Right cardiac atrium (tissue), 5 donors: ENCODE data around the gene ULBP3. TPM values are rescaled to one million over a fixed set of nuclear protein-coding genes. Genes with fewer than 3 reads are reported as not detected.
A peak's percentile ranks its signal among the peaks of the same experiment; 100 is the strongest.

Experiments
- ATAC-seq, 2 donors: fragments of 200-7000 bp; cut with Tn5 transposase; one replicate each; pipeline versions ENCODE4 v1.8.0 to v1.9.1; 2020; ENCODE audit warnings: moderate library complexity in 2 of 2, mild to moderate bottlenecking in 1 of 2
- DNase-seq, 3 donors: peaks; one replicate each; pipeline ENCODE4 v3.0.0-alpha.2; 2020
- H3K27ac ChIP-seq: one replicate; pipeline ENCODE4 v1.5.1; 2013; ENCODE audit warnings: mild to moderate bottlenecking, low read length, control low read depth, moderate library complexity
- H3K27me3 ChIP-seq: one replicate; pipeline ENCODE4 v1.6.1; 2013; ENCODE audit not compliant: control insufficient read depth, insufficient read depth
- H3K4me1 ChIP-seq: one replicate; pipeline ENCODE4 v1.6.1; 2013; ENCODE audit warnings: low read length; ENCODE audit not compliant: control insufficient read depth, insufficient read depth
- H3K4me3 ChIP-seq: one replicate; pipeline ENCODE4 v1.5.1; 2013; ENCODE audit warnings: low read length, control low read depth
- H3K9me3 ChIP-seq: one replicate; pipeline ENCODE4 v1.6.1; 2013; ENCODE audit warnings: low read length; ENCODE audit not compliant: control insufficient read depth
- WGBS: extraction: QIAGEN DNeasy Blood & Tissue Kit; methylation state at CpG from one replicate; pipeline ENCODE4 v1.1.7; 2013; 5-methylcytosine and 5-hydroxymethylcytosine counted together
- intact Hi-C, 4 donors: fragments of 100-400 bp; cut with DNase I; formaldehyde crosslinking; loops; one replicate each; pipeline versions ENCODE4 v1.11.0 to v1.14.0; 2022 to 2023
- polyA plus RNA-seq: library from polyadenylated mRNA; stranded (reverse); fragments of 200-250 nt; gene quantifications from one replicate; pipeline ENCODE4 v1.2.3, GENCODE V29; 2013
- total RNA-seq, 4 donors: library from RNA; stranded (reverse); fragmentation: NEBNext Ultra II Directional; extraction: Animal tissue kit (Norgen Biotek cat#: 25700); gene quantifications; one replicate each; pipeline ENCODE4 v1.2.1, GENCODE V29; 2021
- donor health status: healthy with polysubstance abuse.
- donor health status: DM: no; HTN: yes; CAD: no.
- donor health status: DM: no; HTN: no; CAD: no.
- donor health status: DM: no; HTN: yes; CAD: no; lungs with severe emphysema.
- donor health status: DM: yes; HTN: yes; CAD: no.

ULBP3 gene
- total and polyA plus RNA-seq, 5 donors = 0.43 to 2.4 (median 1.4) TPM

GRCh38 chr6:150043096-150043495 is 25.8 kb downstream of the ULBP3 start:
- no peak overlapping the region for H3K4me3 ChIP-seq
- DNase-seq (no peak), ATAC-seq (no peak)
- H3K27ac ChIP-seq = no peak overlapping the region
- H3K9me3 ChIP-seq = no peaks in the 10 kb centered on the region
- no peaks in the 10 kb centered on the region for H3K27me3 ChIP-seq
- H3K4me1 ChIP-seq = no peaks in the 10 kb centered on the region
- intact Hi-C loops = no loop called here
- 91% methylated on average over 13 of the region's 13 CpGs for WGBS

- 5% methylated on average over 21 of the region's 21 CpGs for WGBS
- Histone ChIP-seq H3K27me3 (no peaks in the 10 kb centered on the region), H3K9me3 (no peaks in the 10 kb centered on the region), H3K4me3 (no peak overlapping the region), H3K27ac (no peak overlapping the region), H3K4me1 (no peaks in the 10 kb centered on the region)
- ATAC-seq (peak in 1 of 2 donors; percentile 46), DNase-seq (no peak)
- intact Hi-C loops = no loop called here
These were observed 30.5 kb downstream of the ULBP3 start for GRCh38 chr6:150038202-150039062.

- ATAC-seq = peak; percentile 27 to 37
- intact Hi-C loops = no loop called here
- Histone ChIP-seq H3K4me1 (no peaks in the 10 kb centered on the region), H3K9me3 (no peaks in the 10 kb centered on the region), H3K27me3 (no peaks in the 10 kb centered on the region), H3K4me3 (peak overlapping the region; percentile 0), H3K27ac (no peak overlapping the region)
- no peak for DNase-seq
- 1% methylated on average over 55 of the region's 55 CpGs for WGBS
These were observed 31.3 kb downstream of the ULBP3 start for GRCh38 chr6:150037526-150038201.

GRCh38 chr6:150036081-150036480 is 32.8 kb downstream of the ULBP3 start:
- ATAC-seq (no peak), DNase-seq (no peak)
- intact Hi-C loops = no loop called here
- no peaks in the 10 kb centered on the region for H3K27me3 ChIP-seq
- no peak overlapping the region for H3K4me3 ChIP-seq
- H3K4me1 ChIP-seq = no peaks in the 10 kb centered on the region
- WGBS = 73% methylated on average over 5 of the region's 5 CpGs
- H3K9me3 ChIP-seq = no peaks in the 10 kb centered on the region
- H3K27ac ChIP-seq = no peak overlapping the region

GRCh38 chr6:150033207-150033771 is 35.6 kb downstream of the ULBP3 start:
- H3K27ac ChIP-seq = no peak overlapping the region
- DNase-seq (no peak), ATAC-seq (no peak)
- intact Hi-C loops = no loop called here
- 75% methylated on average over 6 of the region's 6 CpGs for WGBS
- H3K27me3 ChIP-seq = no peaks in the 10 kb centered on the region
- H3K4me3 ChIP-seq = no peak overlapping the region
- no peaks in the 10 kb centered on the region for H3K9me3 ChIP-seq
- H3K4me1 ChIP-seq = no peaks in the 10 kb centered on the region

GRCh38 chr6:150032598-150032997 is 36.3 kb downstream of the ULBP3 start:
- H3K27me3 ChIP-seq = no peaks in the 10 kb centered on the region
- intact Hi-C loops = no loop called here
- 88% methylated on average over 8 of the region's 8 CpGs for WGBS
- no peak overlapping the region for H3K4me3 ChIP-seq
- no peak overlapping the region for H3K27ac ChIP-seq
- DNase-seq (no peak), ATAC-seq (no peak)
- no peaks in the 10 kb centered on the region for H3K4me1 ChIP-seq
- no peaks in the 10 kb centered on the region for H3K9me3 ChIP-seq

GRCh38 chr6:150030611-150031010 is 38.3 kb downstream of the ULBP3 start:
- H3K4me1 ChIP-seq = no peaks in the 10 kb centered on the region
- ATAC-seq (no peak), DNase-seq (no peak)
- H3K4me3 ChIP-seq = no peak overlapping the region
- H3K9me3 ChIP-seq = no peaks in the 10 kb centered on the region
- 78% methylated on average over 3 of the region's 3 CpGs for WGBS
- H3K27ac ChIP-seq = no peak overlapping the region
- H3K27me3 ChIP-seq = no peaks in the 10 kb centered on the region
- intact Hi-C loops = no loop called here

GRCh38 chr6:150029749-150030148 is 39.2 kb downstream of the ULBP3 start:
- Histone ChIP-seq H3K27me3 (no peaks in the 10 kb centered on the region), H3K4me3 (no peak overlapping the region), H3K9me3 (no peaks in the 10 kb centered on the region), H3K4me1 (no peaks in the 10 kb centered on the region), H3K27ac (no peak overlapping the region)
- ATAC-seq (no peak), DNase-seq (no peak)
- WGBS = 73% methylated on average over 4 of the region's 4 CpGs
- intact Hi-C loops = no loop called here

- intact Hi-C loops = no loop called here
- Histone ChIP-seq H3K27me3 (no peaks in the 10 kb centered on the region), H3K4me1 (no peaks in the 10 kb centered on the region), H3K9me3 (no peaks in the 10 kb centered on the region), H3K4me3 (no peak overlapping the region), H3K27ac (no peak overlapping the region)
- no peak for DNase-seq
- ATAC-seq = no peak
- 84% methylated on average over 7 of the region's 7 CpGs for WGBS
These were observed 39.6 kb downstream of the ULBP3 start for GRCh38 chr6:150029276-150029675.

GRCh38 chr6:150028799-150029198 is 40.1 kb downstream of the ULBP3 start:
- H3K27me3 ChIP-seq = no peaks in the 10 kb centered on the region
- H3K9me3 ChIP-seq = no peaks in the 10 kb centered on the region
- H3K4me3 ChIP-seq = no peak overlapping the region
- intact Hi-C loops = no loop called here
- H3K4me1 ChIP-seq = no peaks in the 10 kb centered on the region
- H3K27ac ChIP-seq = no peak overlapping the region
- DNase-seq (no peak), ATAC-seq (no peak)
- WGBS = 70% methylated on average over 8 of the region's 8 CpGs

GRCh38 chr6:150027806-150028565 is 40.9 kb downstream of the ULBP3 start:
- no peaks in the 10 kb centered on the region for H3K27me3 ChIP-seq
- H3K9me3 ChIP-seq = no peaks in the 10 kb centered on the region
- WGBS = 83% methylated on average over 6 of the region's 6 CpGs
- no peaks in the 10 kb centered on the region for H3K4me1 ChIP-seq
- intact Hi-C loops = no loop called here
- ATAC-seq (no peak), DNase-seq (no peak)
- no peak overlapping the region for H3K27ac ChIP-seq
- no peak overlapping the region for H3K4me3 ChIP-seq
